ENCODE data around the gene SPC24. TPM values are rescaled to one million over a fixed set of nuclear protein-coding genes. Genes with fewer than 3 reads are reported as not detected.
A peak's percentile ranks its signal among the peaks of the same experiment; 100 is the strongest.

The SPC24 gene, protein sequence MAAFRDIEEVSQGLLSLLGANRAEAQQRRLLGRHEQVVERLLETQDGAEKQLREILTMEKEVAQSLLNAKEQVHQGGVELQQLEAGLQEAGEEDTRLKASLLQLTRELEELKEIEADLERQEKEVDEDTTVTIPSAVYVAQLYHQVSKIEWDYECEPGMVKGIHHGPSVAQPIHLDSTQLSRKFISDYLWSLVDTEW
- 25.3 and 28.6 TPM in 2 replicates for total RNA-seq (2014; rRNA removed; shearing (Covaris generic); ENCODE audit: low replicate concordance)

DNA sequence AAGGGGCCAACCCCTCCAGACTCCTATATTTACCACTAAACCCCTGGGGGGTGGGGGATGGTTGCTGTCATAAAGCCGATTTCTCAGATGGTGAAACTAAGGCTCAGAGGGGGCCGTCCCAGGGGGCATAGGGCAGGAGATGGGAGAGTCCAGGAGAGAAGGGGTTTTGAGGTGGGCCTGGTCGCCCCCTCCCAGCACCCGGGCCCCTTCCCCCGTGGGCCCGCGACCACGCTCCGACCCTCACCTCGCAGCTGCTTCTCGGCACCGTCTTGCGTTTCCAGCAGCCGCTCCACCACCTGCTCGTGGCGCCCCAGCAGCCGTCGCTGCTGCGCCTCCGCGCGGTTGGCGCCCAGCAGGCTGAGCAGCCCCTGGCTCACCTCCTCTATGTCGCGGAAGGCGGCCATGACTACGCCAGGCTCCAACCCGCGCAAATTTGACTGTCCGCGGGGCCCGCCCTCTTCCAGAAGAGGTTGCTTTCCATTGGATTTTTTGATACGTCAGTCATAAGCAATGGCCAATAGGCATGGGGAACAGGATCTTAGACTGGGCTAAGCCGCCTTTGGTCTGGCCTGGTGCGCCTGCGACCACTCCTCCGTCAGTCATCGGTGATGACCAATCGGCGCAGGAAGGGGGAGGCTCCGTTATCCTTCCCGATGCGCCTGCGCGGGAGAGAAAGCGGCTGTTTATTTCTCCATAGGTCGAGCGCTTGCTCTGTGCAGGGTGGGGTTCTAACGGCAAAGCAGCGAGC is at the start of gene SPC24:
SPC24 (minus strand) TSS at position 410 of the 748 bp plus-strand sequence; CDS start at position 404, 6 bp downstream.
- H2AFZ ChIP-seq (ENCODE audit: low read length), result peak within 1 kb of the TSS; percentile 93
- no peaks in the 10 kb centered on the region for H3K9me3 ChIP-seq (ENCODE audit: low read length)
- peak; percentile 99 for DNase-seq
- H3K4me1 ChIP-seq (ENCODE audit: low read length), result peaks cover 13% of the 10 kb centered on the region
- H3K9me2 ChIP-seq (replicated peaks; ENCODE audit: insufficient read depth, low read length), result no peaks in the 10 kb centered on the region
- peak within 1 kb of the TSS; percentile 80 for H3K4me2 ChIP-seq (ENCODE audit: low read depth, low read length, poor library complexity, severe bottlenecking)
- no peaks in the 10 kb centered on the region for H4K20me1 ChIP-seq (ENCODE audit: insufficient read depth, low read depth, low read length)
- peaks cover 33% of the 10 kb centered on the region for H3K79me2 ChIP-seq (ENCODE audit: low read length)
- H3K4me3 ChIP-seq (ENCODE audit: low read length), result peak within 1 kb of the TSS; percentile 91
- H3K9ac ChIP-seq (ENCODE audit: low read length), result peak within 1 kb of the TSS; percentile 90
- peaks cover 3% of the 10 kb centered on the region; the same call in 1 of the 2 replicates for H3K36me3 ChIP-seq (ENCODE audit: insufficient read depth, low read length)
- no peaks in the 10 kb centered on the region for H3K27me3 ChIP-seq (ENCODE audit: low read length)
- peak within 1 kb of the TSS; percentile 55; the same call in 1 of the 2 replicates for H3K27ac ChIP-seq (ENCODE audit: low read length)

DNA sequence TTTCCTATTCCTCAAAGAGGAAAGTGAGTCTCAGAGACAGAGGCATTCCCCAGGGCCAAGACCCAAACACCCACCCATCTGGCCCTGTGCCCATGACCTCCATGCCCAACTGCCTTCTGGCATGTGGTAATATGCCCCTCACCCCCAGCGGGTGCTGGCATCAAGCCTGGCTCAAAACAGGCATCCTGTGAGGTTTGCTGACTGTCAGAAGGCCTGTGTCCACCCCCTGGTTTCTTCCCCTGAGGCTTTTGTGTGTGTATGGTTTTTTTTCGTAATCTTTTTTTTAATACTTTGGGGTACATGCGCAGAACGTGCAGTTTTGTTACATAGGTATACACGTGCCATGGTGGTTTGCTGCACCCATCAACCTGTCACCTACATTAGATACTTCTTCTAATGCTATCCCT is 49.4 kb upstream of the SPC24 start:
- H3K27me3 ChIP-seq (ENCODE audit: low read length), result no peaks in the 10 kb centered on the region
- H3K27ac ChIP-seq (ENCODE audit: low read length), result no peak overlapping the region
- no peaks in the 10 kb centered on the region for H3K9me2 ChIP-seq (replicated peaks; ENCODE audit: insufficient read depth, low read length)
- H4K20me1 ChIP-seq (ENCODE audit: insufficient read depth, low read depth, low read length), result no peaks in the 10 kb centered on the region
- peaks cover 5% of the 10 kb centered on the region; the same call in 1 of the 2 replicates for H3K4me1 ChIP-seq (ENCODE audit: low read length)
- no peaks in the 10 kb centered on the region for H3K36me3 ChIP-seq (ENCODE audit: insufficient read depth, low read length)
- H3K9me3 ChIP-seq (ENCODE audit: low read length), result no peaks in the 10 kb centered on the region; the same call in 1 of the 2 replicates
- no peak overlapping the region for H3K9ac ChIP-seq (ENCODE audit: low read length)
- no peak for DNase-seq
- no peak overlapping the region for H2AFZ ChIP-seq (ENCODE audit: low read length)
- no peak overlapping the region for H3K4me3 ChIP-seq (ENCODE audit: low read length)
- no peaks in the 10 kb centered on the region for H3K79me2 ChIP-seq (ENCODE audit: low read length)
- H3K4me2 ChIP-seq (ENCODE audit: low read depth, low read length, poor library complexity, severe bottlenecking), result no peak overlapping the region

DNA sequence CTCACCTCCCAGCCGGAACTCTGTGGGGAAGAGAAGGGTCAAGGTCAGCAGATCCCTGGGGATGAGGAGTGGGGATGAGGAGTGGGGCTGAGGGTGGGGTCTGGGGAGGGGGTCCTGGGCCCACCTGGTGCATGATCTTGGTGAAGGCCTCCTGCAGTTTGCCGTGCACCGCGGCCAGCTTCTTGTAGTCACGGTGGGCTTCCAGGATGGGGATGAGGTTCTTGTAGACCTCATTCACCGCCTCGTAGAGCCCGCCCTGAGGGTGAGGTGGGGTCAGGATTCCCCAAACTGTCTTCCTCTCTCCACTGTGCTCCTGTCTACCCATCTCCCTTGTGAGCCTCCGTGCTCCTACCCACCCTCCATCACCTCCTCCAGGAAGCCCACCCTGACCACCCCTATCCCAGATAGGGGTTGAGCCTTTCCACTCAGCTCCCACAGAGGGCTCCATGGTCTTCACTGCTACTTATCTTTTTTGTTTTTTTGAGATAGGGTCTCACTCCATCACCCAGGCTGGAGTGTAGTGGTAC is 48.6 kb upstream of the SPC24 start:
- no peaks in the 10 kb centered on the region for H3K9me3 ChIP-seq (ENCODE audit: low read length)
- peaks cover 5% of the 10 kb centered on the region; the same call in 1 of the 2 replicates for H3K4me1 ChIP-seq (ENCODE audit: low read length)
- H3K4me2 ChIP-seq (ENCODE audit: low read depth, low read length, poor library complexity, severe bottlenecking), result no peak overlapping the region
- no peak overlapping the region for H2AFZ ChIP-seq (ENCODE audit: low read length)
- DNase-seq, result no peak
- H3K36me3 ChIP-seq (ENCODE audit: insufficient read depth, low read length), result no peaks in the 10 kb centered on the region
- H4K20me1 ChIP-seq (ENCODE audit: insufficient read depth, low read depth, low read length), result no peaks in the 10 kb centered on the region
- H3K79me2 ChIP-seq (ENCODE audit: low read length), result no peaks in the 10 kb centered on the region
- no peak overlapping the region for H3K9ac ChIP-seq (ENCODE audit: low read length)
- no peak overlapping the region for H3K27ac ChIP-seq (ENCODE audit: low read length)
- no peak overlapping the region for H3K4me3 ChIP-seq (ENCODE audit: low read length)
- no peaks in the 10 kb centered on the region for H3K9me2 ChIP-seq (replicated peaks; ENCODE audit: insufficient read depth, low read length)
- no peaks in the 10 kb centered on the region for H3K27me3 ChIP-seq (ENCODE audit: low read length)

- no peaks in the 10 kb centered on the region for H3K9me3 ChIP-seq (ENCODE audit: low read length)
- H3K4me3 ChIP-seq (ENCODE audit: low read length), result no peak overlapping the region
- peaks cover 5% of the 10 kb centered on the region; the same call in 1 of the 2 replicates for H3K4me1 ChIP-seq (ENCODE audit: low read length)
- no peaks in the 10 kb centered on the region for H3K27me3 ChIP-seq (ENCODE audit: low read length)
- H3K9me2 ChIP-seq (replicated peaks; ENCODE audit: insufficient read depth, low read length), result no peaks in the 10 kb centered on the region
- peak; percentile 72 for DNase-seq
- no peak overlapping the region for H3K27ac ChIP-seq (ENCODE audit: low read length)
- H2AFZ ChIP-seq (ENCODE audit: low read length), result no peak overlapping the region
- no peak overlapping the region for H3K4me2 ChIP-seq (ENCODE audit: low read depth, low read length, poor library complexity, severe bottlenecking)
- no peaks in the 10 kb centered on the region for H3K79me2 ChIP-seq (ENCODE audit: low read length)
- H4K20me1 ChIP-seq (ENCODE audit: insufficient read depth, low read depth, low read length), result no peaks in the 10 kb centered on the region
- no peaks in the 10 kb centered on the region for H3K36me3 ChIP-seq (ENCODE audit: insufficient read depth, low read length)
- no peak overlapping the region for H3K9ac ChIP-seq (ENCODE audit: low read length)
Observed at GRCh38 chr19:11203194-11204075, 47.9 kb upstream of the SPC24 start.

DNA sequence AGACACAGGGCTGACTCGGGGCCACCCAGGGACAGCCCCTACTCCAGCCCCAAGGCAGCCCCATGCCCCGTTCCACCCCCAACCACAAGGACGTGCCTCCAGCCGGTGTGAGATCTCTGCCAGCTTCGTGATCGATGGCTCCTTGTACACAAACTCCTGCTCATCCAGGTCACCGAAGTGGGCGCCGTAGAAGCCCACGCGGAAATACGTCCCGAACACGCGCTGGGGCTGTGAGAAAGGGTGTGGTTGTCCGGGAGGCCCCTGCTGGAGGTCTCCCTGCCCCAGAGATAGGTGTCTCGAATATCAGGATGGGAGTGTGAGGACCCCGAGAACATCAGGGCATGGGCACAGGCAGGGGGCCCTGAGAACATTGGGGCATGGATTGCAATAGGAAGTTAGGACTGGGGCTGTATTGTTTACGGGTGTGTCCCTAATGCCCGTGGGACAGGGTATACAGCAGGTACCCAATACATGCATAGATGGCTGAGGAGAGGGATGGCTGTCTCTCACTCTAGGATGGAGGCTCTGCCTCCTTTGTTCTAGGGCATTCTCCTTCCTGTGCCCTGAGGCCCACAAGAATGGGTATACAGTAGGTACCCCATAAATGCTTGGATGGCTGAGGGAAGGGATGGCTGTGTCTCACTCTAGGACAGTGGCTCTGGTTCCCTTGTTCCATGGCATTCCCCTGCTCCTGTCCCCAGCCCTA is 47.1 kb upstream of the SPC24 start:
- Histone ChIP-seq H3K79me2 (ENCODE audit: low read length) (no peaks in the 10 kb centered on the region), H4K20me1 (ENCODE audit: insufficient read depth, low read depth, low read length) (no peaks in the 10 kb centered on the region), H3K9ac (ENCODE audit: low read length) (no peak overlapping the region), H3K4me2 (ENCODE audit: low read depth, low read length, poor library complexity, severe bottlenecking) (no peak overlapping the region), H3K36me3 (ENCODE audit: insufficient read depth, low read length) (no peaks in the 10 kb centered on the region), H3K9me2 (replicated peaks; ENCODE audit: insufficient read depth, low read length) (no peaks in the 10 kb centered on the region), H3K4me3 (ENCODE audit: low read length) (no peak overlapping the region), H3K4me1 (ENCODE audit: low read length) (peaks cover 8% of the 10 kb centered on the region; the same call in 1 of the 2 replicates), H3K27ac (ENCODE audit: low read length) (no peak overlapping the region), H2AFZ (ENCODE audit: low read length) (no peak overlapping the region), H3K27me3 (ENCODE audit: low read length) (no peaks in the 10 kb centered on the region), H3K9me3 (ENCODE audit: low read length) (no peaks in the 10 kb centered on the region)
- no peak for DNase-seq

DNA sequence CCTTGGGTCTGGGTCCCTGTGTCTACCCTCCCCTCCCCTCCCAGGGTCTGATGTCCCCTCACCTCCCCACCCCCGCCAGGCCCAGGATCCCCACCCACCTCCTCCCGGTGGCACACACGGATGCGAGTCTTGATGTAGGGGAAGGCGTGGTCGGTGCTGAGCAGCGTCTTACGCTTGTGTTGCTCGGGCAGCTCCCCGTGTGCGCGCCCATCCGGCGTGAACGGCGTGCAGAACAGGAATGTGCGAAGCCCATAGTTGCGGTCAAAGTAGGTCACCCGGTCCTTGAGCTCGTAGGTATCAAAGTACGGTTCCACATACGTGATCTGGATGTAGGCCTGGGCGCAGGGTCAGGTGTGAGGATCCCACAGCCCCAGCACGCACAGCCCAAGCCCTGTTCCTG is 46.2 kb upstream of the SPC24 start:
- H3K4me2 ChIP-seq (ENCODE audit: low read depth, low read length, poor library complexity, severe bottlenecking), result no peak overlapping the region
- H3K27ac ChIP-seq (ENCODE audit: low read length), result no peak overlapping the region
- no peaks in the 10 kb centered on the region for H3K36me3 ChIP-seq (ENCODE audit: insufficient read depth, low read length)
- no peaks in the 10 kb centered on the region for H3K9me2 ChIP-seq (replicated peaks; ENCODE audit: insufficient read depth, low read length)
- H4K20me1 ChIP-seq (ENCODE audit: insufficient read depth, low read depth, low read length), result no peaks in the 10 kb centered on the region
- no peaks in the 10 kb centered on the region for H3K27me3 ChIP-seq (ENCODE audit: low read length)
- H3K4me3 ChIP-seq (ENCODE audit: low read length), result no peak overlapping the region
- no peak overlapping the region for H2AFZ ChIP-seq (ENCODE audit: low read length)
- H3K9ac ChIP-seq (ENCODE audit: low read length), result no peak overlapping the region
- no peaks in the 10 kb centered on the region for H3K79me2 ChIP-seq (ENCODE audit: low read length)
- peaks cover 13% of the 10 kb centered on the region for H3K4me1 ChIP-seq (ENCODE audit: low read length)
- H3K9me3 ChIP-seq (ENCODE audit: low read length), result no peaks in the 10 kb centered on the region
- no peak for DNase-seq

DNA sequence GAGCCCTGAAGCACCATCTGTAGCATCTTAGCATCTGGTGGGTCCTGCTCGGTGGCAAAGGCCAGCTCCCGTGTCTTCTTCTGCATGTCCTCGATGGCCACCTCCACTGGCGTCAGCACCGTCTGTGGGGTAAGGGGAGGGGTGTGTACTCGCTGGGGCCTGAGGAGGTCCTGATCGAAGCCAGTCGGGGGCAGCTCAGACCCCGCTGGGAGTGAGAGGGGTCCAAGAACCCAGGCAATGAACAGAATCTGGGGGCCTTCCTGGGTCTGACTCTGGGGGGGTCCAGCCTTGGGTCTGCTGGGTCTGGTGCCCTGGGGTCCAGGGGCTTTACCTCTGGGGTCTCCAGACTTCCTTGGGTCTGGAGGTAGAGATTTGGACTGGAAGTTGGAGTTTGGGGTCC is 45.3 kb upstream of the SPC24 start:
- Histone ChIP-seq H3K27me3 (ENCODE audit: low read length) (no peaks in the 10 kb centered on the region), H4K20me1 (ENCODE audit: insufficient read depth, low read depth, low read length) (no peaks in the 10 kb centered on the region), H3K4me2 (ENCODE audit: low read depth, low read length, poor library complexity, severe bottlenecking) (no peak overlapping the region), H3K4me3 (ENCODE audit: low read length) (no peak overlapping the region), H3K36me3 (ENCODE audit: insufficient read depth, low read length) (no peaks in the 10 kb centered on the region), H2AFZ (ENCODE audit: low read length) (no peak overlapping the region), H3K9me2 (replicated peaks; ENCODE audit: insufficient read depth, low read length) (no peaks in the 10 kb centered on the region), H3K9ac (ENCODE audit: low read length) (no peak overlapping the region), H3K4me1 (ENCODE audit: low read length) (peaks cover 16% of the 10 kb centered on the region), H3K9me3 (ENCODE audit: low read length) (no peaks in the 10 kb centered on the region), H3K79me2 (ENCODE audit: low read length) (no peaks in the 10 kb centered on the region), H3K27ac (ENCODE audit: low read length) (no peak overlapping the region)
- DNase-seq, result no peak

Measured in Karpas-422 (cell line).